GM18511 (cell line): ENCODE measurements around the gene LAMA3.

Experiments used
- ATAC-seq: cut with Tn5 transposase; IDR thresholded peaks from one replicate; pipeline ENCODE4 v1.9.1; 2021; ENCODE audit warnings: mild to moderate bottlenecking, moderate library complexity; ENCODE audit not compliant: unreplicated experiment

LAMA3 gene

GRCh38 chr18:23847321-23847986 is 158.2 kb downstream of the LAMA3 start:
- ATAC-seq: no peak

- ATAC-seq: no peak
Measured at GRCh38 chr18:23849141-23849540, 159.9 kb downstream of the LAMA3 start.

- no peak for ATAC-seq
Measured at GRCh38 chr18:23850215-23850614, 161.0 kb downstream of the LAMA3 start.

- ATAC-seq: no peak
Measured at GRCh38 chr18:23851470-23852002, 162.3 kb downstream of the LAMA3 start.

GRCh38 chr18:23852236-23853045 is 163.2 kb downstream of the LAMA3 start:
- ATAC-seq: no peak

- ATAC-seq: no peak
Measured at GRCh38 chr18:23853448-23854195, 164.4 kb downstream of the LAMA3 start.

- no peak for ATAC-seq
Measured at GRCh38 chr18:23855721-23856120, 166.5 kb downstream of the LAMA3 start.

GRCh38 chr18:23856466-23857163 is 167.4 kb downstream of the LAMA3 start:
- ATAC-seq: no peak

GRCh38 chr18:23857164-23857552 is 167.9 kb downstream of the LAMA3 start:
- no peak for ATAC-seq

- ATAC-seq: no peak
Measured at GRCh38 chr18:23857756-23858155, 168.5 kb downstream of the LAMA3 start.

- ATAC-seq: no peak
Measured at GRCh38 chr18:23859466-23860336, 170.4 kb downstream of the LAMA3 start.

- ATAC-seq: no peak
Measured at GRCh38 chr18:23861326-23861725, 172.1 kb downstream of the LAMA3 start.

GRCh38 chr18:23861805-23862470 is 172.7 kb downstream of the LAMA3 start:
- ATAC-seq: no peak

GRCh38 chr18:23864624-23865023 is 175.4 kb downstream of the LAMA3 start:
- ATAC-seq: no peak

GRCh38 chr18:23867006-23867405 is 177.8 kb downstream of the LAMA3 start:
- ATAC-seq: no peak

- ATAC-seq: no peak
Measured at GRCh38 chr18:23868136-23868785, 179.0 kb downstream of the LAMA3 start.

GRCh38 chr18:23870676-23871380 is 181.6 kb downstream of the LAMA3 start:
- ATAC-seq: no peak

GRCh38 chr18:23871410-23871809 is 182.2 kb downstream of the LAMA3 start:
- ATAC-seq: peak; percentile 90
